Urinary bladder (tissue), 4 donors: ENCODE measurements around the gene EPHA2. TPM values are rescaled to one million over a fixed set of nuclear protein-coding genes. Genes with fewer than 3 reads are reported as not detected.

Source experiments
- DNase-seq: peaks from one replicate; pipeline ENCODE4 v3.0.0-alpha.2; 2015; ENCODE audit errors: extremely low spot score
- H3K27ac ChIP-seq: one replicate; pipeline ENCODE4 v1.5.1; 2013; ENCODE audit warnings: low read depth, mild to moderate bottlenecking, moderate library complexity
- H3K36me3 ChIP-seq: one replicate; pipeline ENCODE4 v1.6.1; 2013; ENCODE audit warnings: mild to moderate bottlenecking, moderate library complexity; ENCODE audit not compliant: insufficient read depth
- H3K4me1 ChIP-seq: one replicate; pipeline ENCODE4 v1.6.1; 2013; ENCODE audit warnings: mild to moderate bottlenecking, moderate library complexity; ENCODE audit not compliant: insufficient read depth
- H3K4me3 ChIP-seq: one replicate; pipeline ENCODE4 v1.5.1; 2013; ENCODE audit warnings: low read depth, low read length
- WGBS: extraction: QIAGEN DNeasy Blood & Tissue Kit; methylation state at CpG from one replicate; pipeline ENCODE4 v1.1.7; 2013; 5-methylcytosine and 5-hydroxymethylcytosine counted together
- polyA plus RNA-seq: library from polyadenylated mRNA; stranded (reverse); fragments of 200-250 nt; gene quantifications from one replicate; pipeline ENCODE4 v1.2.3, GENCODE V29; 2013
- total RNA-seq: library from RNA; depleted of rRNA; stranded (reverse); fragments of >200 nt; gene quantifications from one replicate; pipeline ENCODE4 v1.2.3, GENCODE V29; 2014
- donor health status: healthy with polysubstance abuse.
- donor health status: healthy.

EPHA2 gene
- total and polyA plus RNA-seq, 2 donors: 11.3 to 16.2 TPM

DNA sequence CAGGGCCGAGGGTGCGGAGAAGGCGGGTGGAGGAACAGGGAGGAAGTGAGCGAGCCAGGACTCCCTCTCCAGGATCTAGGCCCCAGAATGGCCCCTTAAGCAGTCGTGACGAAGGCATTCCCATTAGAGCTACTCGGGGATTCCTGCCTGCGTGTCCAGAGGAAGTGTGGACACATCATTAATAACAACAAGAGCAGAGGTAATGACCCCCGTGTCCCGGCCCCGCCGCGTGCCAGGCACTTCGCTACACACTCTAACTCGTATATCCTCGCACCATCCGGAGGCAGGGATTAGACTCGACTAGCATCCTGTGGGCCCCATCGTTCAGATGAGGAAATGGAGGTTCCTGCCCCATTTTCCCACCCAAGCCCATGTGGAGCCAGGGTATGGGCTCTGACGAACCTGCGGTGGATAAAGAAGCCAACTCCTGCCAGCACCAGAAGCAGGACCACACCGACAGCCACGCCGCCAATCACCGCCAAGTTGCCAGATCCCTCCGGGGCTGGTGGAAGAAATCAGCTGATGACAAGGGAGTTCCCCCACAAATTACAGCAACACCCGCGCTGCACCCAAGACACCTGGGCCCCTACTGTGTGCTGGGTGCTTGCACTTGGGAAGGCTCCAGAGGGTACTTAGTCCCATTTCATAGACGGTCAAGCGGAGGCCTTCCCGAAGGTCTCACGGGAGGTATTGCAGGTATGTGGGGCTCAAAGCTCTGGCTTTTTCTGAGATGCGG is 21.6 kb downstream of the EPHA2 start:
- 88% methylated on average over 33 of the region's 33 CpGs for WGBS
- H3K4me1 ChIP-seq: no peaks in the 10 kb centered on the region
- no peak overlapping the region for H3K27ac ChIP-seq
- H3K36me3 ChIP-seq: no peaks in the 10 kb centered on the region
- no peak overlapping the region for H3K4me3 ChIP-seq
- no peak for DNase-seq

DNA sequence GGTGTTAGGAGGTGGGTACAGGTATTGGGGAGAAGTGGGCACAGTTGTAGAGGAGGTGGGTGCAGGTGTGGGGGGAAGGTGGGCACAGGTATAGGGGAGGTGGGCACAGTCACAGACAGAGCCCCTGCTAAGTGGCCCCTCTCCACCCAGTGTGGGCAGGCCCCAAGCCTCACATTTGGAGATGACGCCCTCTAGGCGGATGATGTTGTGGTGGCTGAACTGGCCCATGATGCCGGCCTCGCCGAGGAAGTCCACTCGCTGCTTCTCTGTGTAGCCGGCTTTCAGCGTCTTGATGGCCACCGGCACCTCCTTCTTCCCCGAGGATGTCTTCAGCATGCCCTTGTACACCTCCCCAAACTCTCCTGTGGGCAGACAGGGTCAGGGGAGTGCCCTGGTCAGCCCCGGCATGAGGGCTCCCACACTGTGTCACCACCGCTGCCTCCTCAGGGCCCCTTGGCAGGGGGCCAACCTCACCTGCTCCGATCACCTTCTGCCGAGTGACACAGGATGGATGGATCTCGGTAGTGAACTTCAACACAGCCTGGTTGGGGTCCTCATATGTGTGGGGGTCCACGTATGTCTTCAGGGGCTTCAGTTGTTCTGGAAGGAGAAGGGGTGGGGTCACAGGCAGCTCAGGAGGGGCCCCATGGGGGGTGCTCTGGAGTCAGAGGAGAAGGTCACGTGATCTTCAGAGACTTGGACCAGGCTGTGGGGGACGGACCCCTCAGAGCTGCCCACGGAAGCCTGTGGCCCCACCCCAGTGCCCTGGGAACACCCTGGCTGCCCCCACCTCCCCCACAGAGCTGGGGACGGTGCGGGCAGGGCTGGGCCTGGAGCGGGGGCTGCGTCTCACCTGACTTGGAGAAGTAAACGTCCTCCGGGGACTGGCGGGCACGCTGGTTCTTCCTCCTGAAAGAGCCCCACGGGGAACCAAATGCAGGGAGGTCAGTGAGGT is 22.6 kb downstream of the EPHA2 start:
- no peak overlapping the region for H3K27ac ChIP-seq
- 86% methylated on average over 28 of the region's 28 CpGs for WGBS
- no peak overlapping the region for H3K4me3 ChIP-seq
- DNase-seq: no peak
- no peaks in the 10 kb centered on the region for H3K36me3 ChIP-seq
- H3K4me1 ChIP-seq: no peaks in the 10 kb centered on the region

DNA sequence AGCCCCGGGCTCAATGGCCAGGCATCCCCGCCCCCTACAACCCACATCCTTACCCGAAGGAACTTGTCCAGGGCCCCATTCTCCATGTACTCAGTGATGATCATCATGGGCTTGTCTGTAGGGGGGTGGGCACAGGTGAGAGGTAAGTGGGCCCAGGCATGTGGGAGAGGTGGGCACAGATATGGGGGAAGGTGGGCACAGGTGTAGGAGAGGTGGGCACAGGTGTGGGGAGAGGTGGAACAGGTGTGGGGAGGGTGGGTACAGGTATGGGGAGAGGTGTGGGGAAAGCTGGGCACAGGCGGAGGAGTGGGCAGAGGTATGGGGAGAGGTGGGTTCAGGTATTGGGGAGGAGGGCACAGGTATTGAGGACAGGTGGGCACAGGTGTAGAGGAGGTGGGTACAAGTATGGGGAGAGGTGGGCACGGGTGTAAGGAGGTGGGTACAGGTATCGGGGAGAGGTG is 23.5 kb downstream of the EPHA2 start:
- no peak for DNase-seq
- H3K36me3 ChIP-seq: no peaks in the 10 kb centered on the region
- no peak overlapping the region for H3K4me3 ChIP-seq
- no peak overlapping the region for H3K27ac ChIP-seq
- 84% methylated on average over 6 of the region's 6 CpGs for WGBS
- H3K4me1 ChIP-seq: no peaks in the 10 kb centered on the region

DNA sequence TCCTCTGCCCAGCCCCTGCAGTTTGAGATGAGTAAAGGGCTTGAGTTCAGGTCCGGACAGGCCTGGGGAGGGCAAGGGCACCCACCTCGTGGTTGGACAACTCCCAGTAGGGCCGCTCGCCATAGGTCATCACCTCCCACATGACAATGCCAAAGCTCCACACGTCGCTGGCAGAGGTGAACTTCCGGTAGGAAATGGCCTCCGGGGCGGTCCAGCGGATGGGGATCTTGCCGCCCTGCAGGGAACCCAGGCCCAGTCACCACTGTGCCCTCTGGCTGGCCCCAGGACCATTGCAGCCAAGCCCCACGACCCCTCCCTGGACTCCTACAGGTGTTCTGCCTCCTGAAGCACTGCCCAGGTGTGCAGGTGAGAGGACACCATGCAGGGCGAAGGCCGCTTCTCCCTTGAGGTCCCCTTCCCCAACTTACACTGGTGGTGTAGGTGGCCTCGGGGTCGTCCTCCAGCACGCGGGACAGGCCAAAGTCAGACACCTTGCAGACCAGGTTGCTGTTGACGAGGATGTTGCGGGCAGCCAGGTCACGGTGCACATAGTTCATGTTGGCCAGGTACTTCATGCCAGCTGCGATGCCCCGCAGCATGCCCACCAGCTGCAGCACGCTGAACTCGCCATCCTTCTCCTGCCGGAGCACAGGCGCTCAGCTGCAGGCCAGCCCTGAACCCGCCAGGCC is 24.1 kb downstream of the EPHA2 start:
- DNase-seq: no peak
- 94% methylated on average over 28 of the region's 28 CpGs for WGBS
- Histone ChIP-seq H3K36me3 (no peaks in the 10 kb centered on the region), H3K27ac (no peak overlapping the region), H3K4me1 (no peaks in the 10 kb centered on the region), H3K4me3 (no peak overlapping the region)

DNA sequence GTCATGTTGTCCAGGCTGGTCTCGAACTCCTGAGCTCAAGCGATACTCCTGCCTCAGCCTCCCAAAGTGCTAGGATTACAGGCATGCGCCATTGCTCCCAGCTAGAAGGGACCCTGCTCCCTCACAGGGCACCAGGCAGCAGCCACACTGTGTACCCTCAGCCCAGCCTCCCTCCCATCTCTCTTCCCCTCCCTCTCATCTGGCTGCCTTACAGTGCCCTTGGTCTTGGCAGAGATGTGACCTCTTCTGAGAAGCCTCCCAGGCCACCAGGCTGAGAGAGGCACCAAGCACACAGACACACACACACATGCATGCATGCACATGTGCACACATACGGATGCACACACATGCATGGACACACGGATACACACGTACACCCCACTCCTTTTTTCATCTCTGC is 25.0 kb downstream of the EPHA2 start:
- Histone ChIP-seq H3K4me1 (no peaks in the 10 kb centered on the region), H3K4me3 (no peak overlapping the region), H3K36me3 (no peaks in the 10 kb centered on the region), H3K27ac (no peak overlapping the region)
- WGBS: 94% methylated on average over 6 of the region's 6 CpGs
- DNase-seq: no peak

DNA sequence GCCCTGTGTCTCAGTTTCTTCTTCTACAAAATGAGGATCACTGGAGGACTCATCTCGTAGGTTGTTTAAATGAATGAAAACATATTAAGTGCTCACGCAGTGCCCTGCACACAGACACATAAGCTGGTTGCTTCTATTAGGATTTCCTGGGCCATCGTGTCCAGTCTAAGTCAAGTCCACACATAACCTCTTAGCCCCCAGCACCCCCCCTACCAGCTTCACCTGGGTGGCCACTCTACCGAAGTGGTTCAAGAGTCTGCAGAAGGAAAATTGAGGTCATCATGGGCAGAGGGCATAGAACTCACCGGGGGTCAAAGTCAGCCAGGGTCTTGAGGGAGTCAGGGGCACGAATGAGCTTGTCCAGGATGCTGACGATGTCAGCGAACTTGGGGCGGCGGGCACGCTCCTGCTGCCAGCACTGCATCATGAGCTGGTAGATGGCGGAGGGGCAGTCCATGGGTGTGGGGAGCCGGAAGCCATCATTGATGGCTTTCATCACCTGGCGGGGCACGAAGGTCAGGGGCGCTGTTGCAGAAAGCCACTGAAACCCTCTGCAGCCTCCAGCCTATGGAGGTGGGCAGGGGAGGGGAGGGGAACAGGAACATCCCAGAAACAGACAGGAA is 25.8 kb downstream of the EPHA2 start:
- Histone ChIP-seq H3K4me1 (no peaks in the 10 kb centered on the region), H3K27ac (no peak overlapping the region), H3K4me3 (no peak overlapping the region), H3K36me3 (no peaks in the 10 kb centered on the region)
- 95% methylated on average over 16 of the region's 16 CpGs for WGBS
- DNase-seq: no peak

DNA sequence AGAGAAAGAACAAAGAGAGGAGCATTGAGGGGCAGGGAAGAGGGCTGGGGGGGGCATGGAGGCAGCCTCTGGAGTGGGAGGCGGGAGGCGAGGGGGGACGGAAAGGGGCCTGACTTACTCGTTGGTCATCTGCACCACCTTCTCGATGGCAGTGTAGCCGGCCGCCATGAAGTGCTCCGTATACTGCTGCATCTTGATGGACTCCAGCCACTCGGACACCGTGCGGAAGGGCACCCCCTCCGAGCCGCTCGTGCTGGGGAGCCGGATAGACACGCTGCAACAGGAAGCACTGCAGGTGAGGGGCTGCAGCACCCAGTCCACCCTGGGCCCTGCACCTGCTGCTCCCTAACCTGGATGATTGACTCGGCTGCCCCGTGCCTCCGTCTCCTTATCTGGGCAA is 26.6 kb downstream of the EPHA2 start:
- 87% methylated on average over 19 of the region's 19 CpGs for WGBS
- H3K27ac ChIP-seq: no peak overlapping the region

DNA sequence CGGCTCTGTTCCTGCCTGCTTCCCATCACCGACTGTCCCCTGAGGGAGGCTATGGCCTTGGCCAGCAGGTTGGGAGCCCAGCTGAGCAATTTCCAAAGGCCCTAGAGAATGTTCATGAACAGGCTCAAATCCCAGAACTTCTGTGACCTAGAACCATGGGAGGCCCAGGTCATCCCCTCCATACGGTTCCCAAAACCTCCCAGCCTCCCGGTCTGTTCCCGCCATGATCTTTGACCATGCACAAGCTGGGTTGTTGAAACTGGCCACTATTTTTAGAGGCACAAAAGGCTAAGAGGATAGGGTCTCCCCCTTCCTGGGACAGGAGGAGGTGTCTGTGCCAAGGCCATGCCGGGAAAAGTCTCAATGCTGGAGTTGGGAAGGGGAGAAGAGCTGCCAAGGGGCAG is 27.5 kb downstream of the EPHA2 start:
- no peak for DNase-seq
- no peak overlapping the region for H3K4me3 ChIP-seq
- WGBS: 66% methylated on average over 6 of the region's 6 CpGs
- H3K4me1 ChIP-seq: no peaks in the 10 kb centered on the region
- H3K27ac ChIP-seq: no peak overlapping the region
- no peaks in the 10 kb centered on the region for H3K36me3 ChIP-seq

More for the DNA sequence above, 26.6 kb downstream of the EPHA2 start:
- no peak overlapping the region for H3K4me3 ChIP-seq
- no peaks in the 10 kb centered on the region for H3K4me1 ChIP-seq
- no peaks in the 10 kb centered on the region for H3K36me3 ChIP-seq
- DNase-seq: no peak

DNA sequence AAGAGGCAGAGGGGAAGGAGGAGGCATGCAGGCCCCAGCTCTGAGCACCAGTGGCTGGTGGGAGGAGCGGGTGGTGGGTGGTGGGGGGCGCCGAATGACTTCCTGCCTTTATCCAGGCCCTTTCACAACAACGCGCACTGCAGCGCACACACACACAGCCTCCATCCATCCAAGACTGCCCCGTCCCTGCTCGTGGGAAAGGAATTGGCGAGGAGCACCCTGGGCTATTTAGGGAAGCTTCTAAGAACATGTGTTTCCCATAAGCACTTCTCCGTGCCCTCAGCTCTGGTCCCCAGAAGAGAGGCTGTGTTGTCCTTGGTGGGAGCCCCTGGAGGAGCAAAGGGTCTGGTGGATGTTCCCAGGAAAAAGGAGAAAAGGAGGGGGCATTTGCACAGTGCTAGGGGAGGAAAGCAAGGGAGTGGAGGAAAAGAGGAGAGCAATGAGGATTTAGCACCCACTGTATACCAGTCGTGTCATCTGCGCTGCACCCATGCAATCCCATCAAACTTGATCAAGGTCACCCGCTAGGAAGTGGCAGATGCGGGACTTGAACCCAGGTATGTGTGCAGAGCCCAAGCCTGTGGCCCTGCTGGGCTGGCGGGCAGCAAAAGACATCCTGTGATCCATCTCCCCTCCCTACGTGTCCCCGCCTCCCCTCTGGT is 28.1 kb downstream of the EPHA2 start:
- no peak overlapping the region for H3K4me3 ChIP-seq
- H3K36me3 ChIP-seq: no peaks in the 10 kb centered on the region
- WGBS: 76% methylated on average over 17 of the region's 17 CpGs
- no peaks in the 10 kb centered on the region for H3K4me1 ChIP-seq
- no peak overlapping the region for H3K27ac ChIP-seq
- no peak for DNase-seq

DNA sequence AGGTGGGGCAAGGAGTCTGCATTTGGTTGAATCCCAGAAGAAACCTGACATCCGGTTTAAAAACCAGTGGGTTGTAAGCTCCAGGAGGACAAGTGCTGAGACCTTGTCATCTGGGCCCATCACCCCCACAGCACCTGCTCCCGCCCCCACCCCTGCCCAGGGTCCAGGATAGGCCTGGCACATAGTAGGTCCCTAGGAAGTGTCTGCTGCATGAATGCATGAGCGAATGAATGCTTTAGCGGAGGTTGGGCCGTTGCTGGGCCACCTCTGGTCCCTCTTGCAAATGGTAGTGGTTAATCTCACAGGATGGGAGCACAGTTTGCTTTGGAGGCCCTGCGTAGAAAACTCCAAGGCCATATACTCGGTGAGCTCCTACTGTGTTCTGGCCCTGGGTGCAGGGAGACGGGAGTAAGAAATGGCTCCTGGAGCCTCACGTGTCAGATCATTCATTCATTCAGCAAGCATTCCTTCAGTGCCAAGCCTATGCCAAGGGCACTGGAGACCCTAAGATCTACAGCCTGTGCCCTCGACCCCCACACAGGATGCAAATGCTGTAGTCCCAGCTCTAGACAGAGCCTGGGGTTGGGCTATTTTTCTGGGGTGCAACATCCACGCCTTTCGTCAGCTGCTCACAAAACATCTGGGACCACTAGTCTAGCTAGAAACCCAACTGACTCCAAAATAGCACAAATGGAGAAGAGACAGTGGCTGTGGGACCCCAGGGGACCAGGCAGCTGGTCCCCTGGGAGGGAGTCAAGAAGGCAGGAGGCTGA is 28.9 kb downstream of the EPHA2 start:
- H3K36me3 ChIP-seq: no peaks in the 10 kb centered on the region
- 93% methylated on average over 12 of the region's 12 CpGs for WGBS
- H3K27ac ChIP-seq: no peak overlapping the region

DNA sequence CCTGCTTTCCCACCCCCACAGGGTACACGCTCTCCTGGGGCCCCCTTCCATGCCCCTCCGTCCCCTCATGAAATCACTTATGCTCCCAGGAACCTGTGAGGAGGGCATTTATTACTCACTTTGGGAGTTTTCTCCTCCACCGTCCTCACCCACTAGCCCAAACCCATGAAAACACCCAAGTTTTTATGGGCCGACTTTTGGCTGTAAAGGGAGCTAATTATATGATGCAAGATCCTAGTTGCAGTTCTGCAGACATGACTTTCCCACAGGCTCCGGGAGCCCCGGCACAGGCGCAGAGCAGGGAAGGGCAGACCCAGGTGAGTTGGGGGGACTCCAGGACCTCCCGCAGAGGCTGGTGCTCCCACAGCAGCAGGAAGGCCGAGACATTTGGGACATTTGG is 29.7 kb downstream of the EPHA2 start:
- Histone ChIP-seq H3K4me3 (no peak overlapping the region), H3K36me3 (no peaks in the 10 kb centered on the region), H3K4me1 (no peaks in the 10 kb centered on the region), H3K27ac (no peak overlapping the region)
- DNase-seq: no peak
- WGBS: 89% methylated on average over 9 of the region's 9 CpGs

More for the DNA sequence above, 28.9 kb downstream of the EPHA2 start:
- DNase-seq: no peak
- Histone ChIP-seq H3K4me3 (no peak overlapping the region), H3K4me1 (no peaks in the 10 kb centered on the region)

DNA sequence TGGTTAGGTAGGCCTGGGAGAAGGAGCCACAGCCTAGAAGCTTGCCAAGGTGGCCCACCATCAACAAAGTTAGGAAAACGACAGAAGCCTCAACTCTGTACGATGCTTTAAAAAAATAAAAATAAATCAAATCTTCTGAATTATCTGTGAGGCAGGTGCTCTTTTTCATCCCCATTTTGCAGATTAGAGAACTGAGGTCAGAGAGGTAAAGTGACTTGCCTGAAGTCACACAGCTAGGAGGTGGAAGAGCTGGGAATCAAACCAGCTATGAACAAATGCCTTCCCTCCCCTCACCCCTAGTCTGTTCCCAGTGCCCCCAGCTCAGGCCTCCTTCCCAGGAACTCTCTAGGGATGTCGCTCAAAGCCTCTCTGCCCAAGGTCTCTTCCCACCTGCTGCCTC is 30.4 kb downstream of the EPHA2 start:
- Histone ChIP-seq H3K36me3 (no peaks in the 10 kb centered on the region), H3K27ac (no peak overlapping the region), H3K4me3 (no peak overlapping the region), H3K4me1 (no peaks in the 10 kb centered on the region)
- 89% methylated on average over 3 of the region's 3 CpGs for WGBS
- DNase-seq: no peak
